Caco-2 (cell line): Measurements from ENCODE around the gene ARHGAP15. TPM values are rescaled to one million over a fixed set of nuclear protein-coding genes. Genes with fewer than 3 reads are reported as not detected.

Experiments used
- BruUV-seq: library from RNA; stranded (reverse); fragments of 400-500 nt; replicated peaks from 2 replicates; lab custom pipeline; 2021; lab: Mats Ljungman, UMichigan
- CTCF ChIA-PET: fragments of 300-600 bp; sonication (Branson Sonifier 250); formaldehyde crosslinking; loops from one replicate; lab custom pipeline; 2022; ENCODE audit warnings: antibody characterized with exemption; lab: Charles Lee
- POLR2A ChIA-PET: fragments of 300-600 bp; sonication (Branson Sonifier 250); formaldehyde crosslinking; loops from one replicate; lab custom pipeline; 2022; ENCODE audit warnings: antibody characterized with exemption; lab: Charles Lee
- DNase-seq, 2 experiments: peaks; one replicate each; pipeline versions ENCODE4 v3.0.0 to v3.0.0-alpha.2; 2020 to 2022
- H3K27me3 ChIP-seq: replicated peaks from 2 replicates; pipeline ENCODE4 v1.6.0; 2011; ENCODE audit warnings: low read length; ENCODE audit not compliant: control insufficient read depth, insufficient read depth
- H3K36me3 ChIP-seq: 2 replicates; pipeline ENCODE4 v1.5.1; 2011; ENCODE audit warnings: low read length; ENCODE audit not compliant: control insufficient read depth, insufficient read depth
- H3K4me1 ChIP-seq: fragments of 250-450 bp; sonication (Bioruptor Pico); 2 replicates; pipeline ENCODE4 v1.5.1; 2020; ENCODE audit warnings: mild to moderate bottlenecking
- H3K4me3 ChIP-seq: 2 replicates; pipeline ENCODE4 v1.5.1; 2011; ENCODE audit warnings: low read depth, mild to moderate bottlenecking, control low read depth, low read length
- H3K9me3 ChIP-seq: fragments of 250-450 bp; sonication (Bioruptor Pico); 2 replicates; pipeline ENCODE4 v1.5.1; 2020; ENCODE audit warnings: mild to moderate bottlenecking, moderate library complexity
- H3K27ac Mint-ChIP-seq: one replicate; pipeline ENCODE4 v1.8.0; 2022; ENCODE audit warnings: mixed read lengths; ENCODE audit not compliant: unreplicated experiment
- H3K27me3 Mint-ChIP-seq: one replicate; pipeline ENCODE4 v1.8.0; 2022; ENCODE audit warnings: mixed read lengths; ENCODE audit not compliant: insufficient read depth, unreplicated experiment
- H3K36me3 Mint-ChIP-seq: one replicate; pipeline ENCODE4 v1.8.0; 2022; ENCODE audit warnings: mild to moderate bottlenecking, mixed read lengths; ENCODE audit not compliant: insufficient read depth, unreplicated experiment
- H3K4me1 Mint-ChIP-seq: one replicate; pipeline ENCODE4 v1.8.0; 2022; ENCODE audit warnings: low read depth, mixed read lengths; ENCODE audit not compliant: unreplicated experiment
- H3K4me3 Mint-ChIP-seq: one replicate; pipeline ENCODE4 v1.8.0; 2022; ENCODE audit warnings: mild to moderate bottlenecking, moderate library complexity, mixed read lengths; ENCODE audit not compliant: unreplicated experiment
- H3K9me3 Mint-ChIP-seq: one replicate; pipeline ENCODE4 v1.8.0; 2022; ENCODE audit warnings: mixed read lengths; ENCODE audit not compliant: unreplicated experiment
- CTCF ChIP-seq, 2 experiments: fragments of 200-600 bp in 1 of 2; IDR thresholded peaks; 1 replicate in 1 of 2; 2 replicates in 1 of 2; pipeline versions ENCODE4 v1.5.1 to v1.8.0; 2011 to 2022; ENCODE audit warnings: antibody characterized with exemption in 1 of 2, control low read depth in 1 of 2, inconsistent platforms in 1 of 2, low read depth in 1 of 2, low read length in 1 of 2, mild to moderate bottlenecking in 1 of 2, moderate library complexity in 1 of 2; ENCODE audit not compliant: insufficient read depth in 1 of 2, severe bottlenecking in 1 of 2, unreplicated experiment in 1 of 2
- intact Hi-C: fragments of 100-400 bp; cut with micrococcal nuclease; formaldehyde crosslinking; loops from one replicate; pipeline ENCODE4 v1.10.0; 2022; ENCODE audit not compliant: unreplicated experiment
- total RNA-seq: library from RNA; stranded (reverse); gene quantifications from 2 replicates; pipeline ENCODE4 v1.2.3, GENCODE V29; 2022

The ARHGAP15 gene
- total RNA-seq, 1 experiment from 2014 or later: not detected

- TF ChIP-seq CTCF (IDR thresholded peaks at IDR 0.05; ENCODE audit: insufficient read depth in 1 of 2, low read depth in 1 of 2, low read length in 1 of 2, severe bottlenecking in 1 of 2, unreplicated experiment in 1 of 2): no peak
- Histone ChIP-seq H3K4me3 (no peak overlapping the region), H3K4me1 (no peaks in the 10 kb centered on the region), H3K36me3 (no peaks in the 10 kb centered on the region), H3K27me3 (no peaks in the 10 kb centered on the region), H3K9me3 (no peaks in the 10 kb centered on the region)
- POLR2A ChIA-PET: no interaction called here
- no peaks in the 10 kb centered on the region for H3K36me3 Mint-ChIP-seq
- H3K4me1 Mint-ChIP-seq: no peaks in the 10 kb centered on the region
- H3K4me3 Mint-ChIP-seq: no peak overlapping the region
- CTCF ChIA-PET: no interaction called here
- intact Hi-C loops: no loop called here
- H3K27ac Mint-ChIP-seq: no peak overlapping the region
- H3K27me3 Mint-ChIP-seq: no peaks in the 10 kb centered on the region
- DNase-seq: no peak
- no peaks in the 10 kb centered on the region for H3K9me3 Mint-ChIP-seq
- BruUV-seq: no TSS peak
Measured at GRCh38 chr2:143594161-143594560, 464.9 kb downstream of the ARHGAP15 start.

- Histone ChIP-seq H3K27me3 (no peaks in the 10 kb centered on the region), H3K4me3 (no peak overlapping the region), H3K9me3 (no peaks in the 10 kb centered on the region), H3K36me3 (no peaks in the 10 kb centered on the region), H3K4me1 (no peaks in the 10 kb centered on the region)
- H3K27ac Mint-ChIP-seq: no peak overlapping the region
- H3K36me3 Mint-ChIP-seq: no peaks in the 10 kb centered on the region
- no peaks in the 10 kb centered on the region for H3K4me1 Mint-ChIP-seq
- peaks cover 2% of the 10 kb centered on the region for H3K27me3 Mint-ChIP-seq
- H3K4me3 Mint-ChIP-seq: no peak overlapping the region
- intact Hi-C loops: no loop called here
- H3K9me3 Mint-ChIP-seq: no peaks in the 10 kb centered on the region
- TF ChIP-seq CTCF (IDR thresholded peaks at IDR 0.05; ENCODE audit: insufficient read depth in 1 of 2, low read depth in 1 of 2, low read length in 1 of 2, severe bottlenecking in 1 of 2, unreplicated experiment in 1 of 2): no peak
- ChIA-PET CTCF (no interaction called here), POLR2A (no interaction called here)
- no peak for DNase-seq
- no TSS peak for BruUV-seq
Measured at GRCh38 chr2:143594745-143595144, 465.5 kb downstream of the ARHGAP15 start.

GRCh38 chr2:143600116-143600515, 470.9 kb downstream of the ARHGAP15 start:
- no peak overlapping the region for H3K4me3 Mint-ChIP-seq
- H3K4me3 ChIP-seq: no peak overlapping the region
- H3K4me1 Mint-ChIP-seq: no peaks in the 10 kb centered on the region
- no peak for TF ChIP-seq CTCF (IDR thresholded peaks at IDR 0.05; ENCODE audit: insufficient read depth in 1 of 2, low read depth in 1 of 2, low read length in 1 of 2, severe bottlenecking in 1 of 2, unreplicated experiment in 1 of 2)
- intact Hi-C loops: no loop called here
- H3K4me1 ChIP-seq: no peaks in the 10 kb centered on the region
- no peaks in the 10 kb centered on the region for H3K36me3 Mint-ChIP-seq
- CTCF ChIA-PET: no interaction called here
- BruUV-seq: no TSS peak
- H3K27ac Mint-ChIP-seq: no peak overlapping the region
- no peak for DNase-seq
- no peaks in the 10 kb centered on the region for H3K27me3 ChIP-seq
- no peaks in the 10 kb centered on the region for H3K9me3 ChIP-seq
- no peaks in the 10 kb centered on the region for H3K36me3 ChIP-seq
- POLR2A ChIA-PET: no interaction called here
- no peaks in the 10 kb centered on the region for H3K9me3 Mint-ChIP-seq
- peaks cover 13% of the 10 kb centered on the region for H3K27me3 Mint-ChIP-seq
